HG03280 (cell line): ENCODE measurements around the gene TMEM253.
A peak's percentile ranks its signal among the peaks of the same experiment; 100 is the strongest.

Experiments
- ATAC-seq: cut with Tn5 transposase; IDR thresholded peaks from one replicate; pipeline ENCODE4 v1.9.1; 2021; ENCODE audit warnings: mild to moderate bottlenecking, moderate library complexity; ENCODE audit not compliant: unreplicated experiment

TMEM253 gene

GRCh38 chr14:21089877-21090193 lies 11.0 kb upstream of the TMEM253 start:
- no peak for ATAC-seq

GRCh38 chr14:21090194-21090939 lies 10.5 kb upstream of the TMEM253 start:
- no peak for ATAC-seq

- ATAC-seq: no peak
Observed at GRCh38 chr14:21090940-21091663, 9.8 kb upstream of the TMEM253 start.

- no peak for ATAC-seq
Observed at GRCh38 chr14:21091821-21092272, 9.0 kb upstream of the TMEM253 start.

GRCh38 chr14:21092273-21093011 lies 8.4 kb upstream of the TMEM253 start:
- peak; percentile 83 for ATAC-seq

- no peak for ATAC-seq
Observed at GRCh38 chr14:21093018-21093417, 7.8 kb upstream of the TMEM253 start.

GRCh38 chr14:21093769-21094681 lies 6.8 kb upstream of the TMEM253 start:
- no peak for ATAC-seq

GRCh38 chr14:21095430-21096205 lies 5.2 kb upstream of the TMEM253 start:
- ATAC-seq: no peak

GRCh38 chr14:21096438-21096837 lies 4.4 kb upstream of the TMEM253 start:
- ATAC-seq: no peak

- no peak for ATAC-seq
Observed at GRCh38 chr14:21096978-21097635, 3.8 kb upstream of the TMEM253 start.

GRCh38 chr14:21097636-21098075 lies 3.2 kb upstream of the TMEM253 start:
- ATAC-seq: no peak

GRCh38 chr14:21098076-21098891 lies 2.6 kb upstream of the TMEM253 start, which contains the start of gene ZNF219:
Gene ZNF219 (minus strand): TSS chr14:21098655. CDS start chr14:21093591, 5,064 bp downstream.
- ATAC-seq: no peak

GRCh38 chr14:21098892-21099595 lies 1.8 kb upstream of the TMEM253 start:
- no peak for ATAC-seq

- ATAC-seq: no peak
Observed at GRCh38 chr14:21099596-21099985, 1.3 kb upstream of the TMEM253 start.

- no peak for ATAC-seq
Observed at GRCh38 chr14:21101802-21102413, 1.0 kb downstream of the TMEM253 start.

GRCh38 chr14:21102521-21103410 lies 1.9 kb downstream of the TMEM253 start:
- no peak for ATAC-seq

- no peak for ATAC-seq
Observed at GRCh38 chr14:21103411-21103709, 2.5 kb downstream of the TMEM253 start.
